Measurements from ENCODE around the gene RAB25. TPM values are rescaled to one million over a fixed set of nuclear protein-coding genes. Genes with fewer than 3 reads are reported as not detected.

Gene RAB25
- total RNA-seq, 1 experiment from 2014 or later = 141 TPM

- intact Hi-C loops (cut with micrococcal nuclease; ENCODE audit: unreplicated experiment) = no loop called here
- Mint-ChIP-seq H3K4me1 (ENCODE audit: low read depth, unreplicated experiment) (peaks cover 6% of the 10 kb centered on the region), H3K27ac (ENCODE audit: unreplicated experiment) (no peak overlapping the region), H3K4me3 (ENCODE audit: unreplicated experiment) (no peak overlapping the region), H3K9me3 (ENCODE audit: unreplicated experiment) (no peaks in the 10 kb centered on the region), H3K36me3 (ENCODE audit: insufficient read depth, unreplicated experiment) (peaks cover 50% of the 10 kb centered on the region), H3K27me3 (ENCODE audit: insufficient read depth, unreplicated experiment) (no peaks in the 10 kb centered on the region)
- ChIA-PET POLR2A (no interaction called here), CTCF (no interaction called here)
- H3K4me1 ChIP-seq = no peaks in the 10 kb centered on the region
- no peak for TF ChIP-seq CTCF (IDR thresholded peaks at IDR 0.05; ENCODE audit: insufficient read depth in 1 of 2, low read depth in 1 of 2, low read length in 1 of 2, severe bottlenecking in 1 of 2, unreplicated experiment in 1 of 2)
- H3K9me3 ChIP-seq = no peaks in the 10 kb centered on the region
- no peak for DNase-seq
- no peaks in the 10 kb centered on the region for H3K27me3 ChIP-seq (replicated peaks; ENCODE audit: control insufficient read depth, insufficient read depth, low read length)
- H3K36me3 ChIP-seq (ENCODE audit: control insufficient read depth, insufficient read depth, low read length) = peaks cover 3% of the 10 kb centered on the region; the same call in 1 of the 2 replicates
- H3K4me3 ChIP-seq (ENCODE audit: low read depth, low read length) = no peak overlapping the region
- no TSS peak for BruUV-seq (replicated peaks)
Measured at GRCh38 chr1:156072251-156072650, 11.3 kb downstream of the RAB25 start.

GRCh38 chr1:156073110-156073687 is 12.2 kb downstream of the RAB25 start:
- POLR2A ChIA-PET = interaction anchor here (0.9 kb wide), 1 partner anchor 9 kb away, joined by 4 read pairs; no protein-coding TSS in a partner anchor
- Mint-ChIP-seq H3K36me3 (ENCODE audit: insufficient read depth, unreplicated experiment) (peaks cover 41% of the 10 kb centered on the region), H3K9me3 (ENCODE audit: unreplicated experiment) (no peaks in the 10 kb centered on the region), H3K4me3 (ENCODE audit: unreplicated experiment) (no peak overlapping the region), H3K27me3 (ENCODE audit: insufficient read depth, unreplicated experiment) (no peaks in the 10 kb centered on the region), H3K27ac (ENCODE audit: unreplicated experiment) (no peak overlapping the region), H3K4me1 (ENCODE audit: low read depth, unreplicated experiment) (peaks cover 6% of the 10 kb centered on the region)
- no peaks in the 10 kb centered on the region for H3K27me3 ChIP-seq (replicated peaks; ENCODE audit: control insufficient read depth, insufficient read depth, low read length)
- intact Hi-C loops (cut with micrococcal nuclease; ENCODE audit: unreplicated experiment) = no loop called here
- CTCF ChIA-PET = no interaction called here
- H3K4me1 ChIP-seq = no peaks in the 10 kb centered on the region
- peaks cover 1% of the 10 kb centered on the region; the same call in 1 of the 2 replicates for H3K36me3 ChIP-seq (ENCODE audit: control insufficient read depth, insufficient read depth, low read length)
- DNase-seq = no peak
- no TSS peak for BruUV-seq (replicated peaks)
- TF ChIP-seq CTCF (IDR thresholded peaks at IDR 0.05; ENCODE audit: insufficient read depth in 1 of 2, low read depth in 1 of 2, low read length in 1 of 2, severe bottlenecking in 1 of 2, unreplicated experiment in 1 of 2) = no peak
- H3K9me3 ChIP-seq = no peaks in the 10 kb centered on the region
- H3K4me3 ChIP-seq (ENCODE audit: low read depth, low read length) = no peak overlapping the region

- peaks cover 35% of the 10 kb centered on the region for H3K36me3 Mint-ChIP-seq (ENCODE audit: insufficient read depth, unreplicated experiment)
- no peak overlapping the region for H3K27ac Mint-ChIP-seq (ENCODE audit: unreplicated experiment)
- no peak overlapping the region for H3K4me3 Mint-ChIP-seq (ENCODE audit: unreplicated experiment)
Measured at GRCh38 chr1:156073740-156074139, 12.8 kb downstream of the RAB25 start.

More at GRCh38 chr1:156073740-156074139, 12.8 kb downstream of the RAB25 start:
- TF ChIP-seq CTCF (IDR thresholded peaks at IDR 0.05; ENCODE audit: insufficient read depth in 1 of 2, low read depth in 1 of 2, low read length in 1 of 2, severe bottlenecking in 1 of 2, unreplicated experiment in 1 of 2) = no peak
- Mint-ChIP-seq H3K9me3 (ENCODE audit: unreplicated experiment) (no peaks in the 10 kb centered on the region), H3K27me3 (ENCODE audit: insufficient read depth, unreplicated experiment) (no peaks in the 10 kb centered on the region), H3K4me1 (ENCODE audit: low read depth, unreplicated experiment) (peaks cover 6% of the 10 kb centered on the region)
- H3K9me3 ChIP-seq = no peaks in the 10 kb centered on the region
- DNase-seq = no peak
- no peaks in the 10 kb centered on the region for H3K27me3 ChIP-seq (replicated peaks; ENCODE audit: control insufficient read depth, insufficient read depth, low read length)
- TSS peak; percentile 19 for BruUV-seq (replicated peaks)
- ChIA-PET CTCF (no interaction called here), POLR2A (interaction anchor here (0.9 kb wide), 1 partner anchor 9 kb away, joined by 4 read pairs; no protein-coding TSS in a partner anchor)
- intact Hi-C loops (cut with micrococcal nuclease; ENCODE audit: unreplicated experiment) = no loop called here
- H3K4me1 ChIP-seq = no peaks in the 10 kb centered on the region
- H3K4me3 ChIP-seq (ENCODE audit: low read depth, low read length) = no peak overlapping the region
- H3K36me3 ChIP-seq (ENCODE audit: control insufficient read depth, insufficient read depth, low read length) = peaks cover 1% of the 10 kb centered on the region; the same call in 1 of the 2 replicates

All from Caco-2 (cell line).